Measurements from ENCODE around the gene CNTNAP2. TPM values are rescaled to one million over a fixed set of nuclear protein-coding genes. Genes with fewer than 3 reads are reported as not detected.

Gene CNTNAP2
- total and polyA plus RNA-seq, 2 of the 8 experiments (the other 6 are each of a cell fraction or from before 2014, with no cell fraction given): 27.9 to 71.0 TPM

- TF ChIP-seq RBBP5 (IDR thresholded peaks at IDR 0.05; ENCODE audit: borderline replicate concordance, low read depth, low read length) (no peak), CTCF (IDR thresholded peaks at IDR 0.05; ENCODE audit: control extremely low read depth in 1 of 3, insufficient read depth in 1 of 3, low read depth in 1 of 3, low read length in 3 of 3) (no peak), NANOG (IDR thresholded peaks at IDR 0.05; ENCODE audit: insufficient read depth, low read depth, low read length, poor library complexity, severe bottlenecking) (no peak), EGR1 (IDR thresholded peaks at IDR 0.05; ENCODE audit: borderline replicate concordance, low read depth, low read length) (no peak)
These were observed 840.3 kb downstream of the CNTNAP2 start (continued) for GRCh38 chr7:146956853-146957252.
